22Rv1 (cell line): Measurements from ENCODE around the gene RND2.

ENCODE experiments used
- ZFX ChIP-seq: fragments of 450-650 bp; IDR thresholded peaks from 2 replicates; pipeline ENCODE4 v1.6.1; 2017; ENCODE audit warnings: antibody characterized with exemption, borderline replicate concordance
- TF ChIP-seq, protein P1 (sequence below): fragments of 450-650 bp; IDR thresholded peaks from 2 replicates; pipeline ENCODE4 v1.5.1; 2017; ENCODE audit warnings: mild to moderate bottlenecking

DNA sequence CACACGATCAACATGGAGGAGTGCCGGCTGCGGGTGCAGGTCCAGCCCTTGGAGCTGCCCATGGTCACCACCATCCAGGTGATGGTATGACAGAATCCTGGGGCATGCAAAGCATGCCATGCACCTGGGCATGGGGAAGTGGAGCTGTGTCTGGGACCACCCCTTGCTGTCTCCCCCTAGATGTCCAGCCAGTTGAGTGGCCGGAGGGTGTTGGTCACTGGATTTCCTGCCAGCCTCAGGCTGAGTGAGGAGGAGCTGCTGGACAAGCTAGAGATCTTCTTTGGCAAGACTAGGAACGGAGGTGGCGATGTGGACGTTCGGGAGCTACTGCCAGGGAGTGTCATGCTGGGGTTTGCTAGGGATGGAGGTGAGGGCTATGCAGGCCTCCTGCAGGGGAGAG lies 11.7 kb upstream of the RND2 start:
- TF ChIP-seq, protein P1, sequence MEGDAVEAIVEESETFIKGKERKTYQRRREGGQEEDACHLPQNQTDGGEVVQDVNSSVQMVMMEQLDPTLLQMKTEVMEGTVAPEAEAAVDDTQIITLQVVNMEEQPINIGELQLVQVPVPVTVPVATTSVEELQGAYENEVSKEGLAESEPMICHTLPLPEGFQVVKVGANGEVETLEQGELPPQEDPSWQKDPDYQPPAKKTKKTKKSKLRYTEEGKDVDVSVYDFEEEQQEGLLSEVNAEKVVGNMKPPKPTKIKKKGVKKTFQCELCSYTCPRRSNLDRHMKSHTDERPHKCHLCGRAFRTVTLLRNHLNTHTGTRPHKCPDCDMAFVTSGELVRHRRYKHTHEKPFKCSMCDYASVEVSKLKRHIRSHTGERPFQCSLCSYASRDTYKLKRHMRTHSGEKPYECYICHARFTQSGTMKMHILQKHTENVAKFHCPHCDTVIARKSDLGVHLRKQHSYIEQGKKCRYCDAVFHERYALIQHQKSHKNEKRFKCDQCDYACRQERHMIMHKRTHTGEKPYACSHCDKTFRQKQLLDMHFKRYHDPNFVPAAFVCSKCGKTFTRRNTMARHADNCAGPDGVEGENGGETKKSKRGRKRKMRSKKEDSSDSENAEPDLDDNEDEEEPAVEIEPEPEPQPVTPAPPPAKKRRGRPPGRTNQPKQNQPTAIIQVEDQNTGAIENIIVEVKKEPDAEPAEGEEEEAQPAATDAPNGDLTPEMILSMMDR: no peak
- TF ChIP-seq ZFX: no peak
